ENCODE measurements around the gene GCN1.

The GCN1 gene

GRCh38 chr12:120229071-120229486 lies 34.6 kb upstream of the GCN1 start:
- DNase-seq (ENCODE audit: low read depth) = no peak
- H3K4me3 ChIP-seq (ENCODE audit: low read depth, low read length) = no peak overlapping the region
- TF ChIP-seq CTCF (IDR thresholded peaks at IDR 0.05; ENCODE audit: low read depth, low read length) = no peak
- TF ChIP-seq, protein P1, sequence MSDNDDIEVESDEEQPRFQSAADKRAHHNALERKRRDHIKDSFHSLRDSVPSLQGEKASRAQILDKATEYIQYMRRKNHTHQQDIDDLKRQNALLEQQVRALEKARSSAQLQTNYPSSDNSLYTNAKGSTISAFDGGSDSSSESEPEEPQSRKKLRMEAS (IDR thresholded peaks at IDR 0.05; ENCODE audit: low read depth, low read length) = no peak
- no peak for TF ChIP-seq MYC (IDR thresholded peaks at IDR 0.05; ENCODE audit: low read depth, low read length)
- no peak for TF ChIP-seq POLR2A (IDR thresholded peaks at IDR 0.05; ENCODE audit: extremely low read depth, insufficient read length)

DNA sequence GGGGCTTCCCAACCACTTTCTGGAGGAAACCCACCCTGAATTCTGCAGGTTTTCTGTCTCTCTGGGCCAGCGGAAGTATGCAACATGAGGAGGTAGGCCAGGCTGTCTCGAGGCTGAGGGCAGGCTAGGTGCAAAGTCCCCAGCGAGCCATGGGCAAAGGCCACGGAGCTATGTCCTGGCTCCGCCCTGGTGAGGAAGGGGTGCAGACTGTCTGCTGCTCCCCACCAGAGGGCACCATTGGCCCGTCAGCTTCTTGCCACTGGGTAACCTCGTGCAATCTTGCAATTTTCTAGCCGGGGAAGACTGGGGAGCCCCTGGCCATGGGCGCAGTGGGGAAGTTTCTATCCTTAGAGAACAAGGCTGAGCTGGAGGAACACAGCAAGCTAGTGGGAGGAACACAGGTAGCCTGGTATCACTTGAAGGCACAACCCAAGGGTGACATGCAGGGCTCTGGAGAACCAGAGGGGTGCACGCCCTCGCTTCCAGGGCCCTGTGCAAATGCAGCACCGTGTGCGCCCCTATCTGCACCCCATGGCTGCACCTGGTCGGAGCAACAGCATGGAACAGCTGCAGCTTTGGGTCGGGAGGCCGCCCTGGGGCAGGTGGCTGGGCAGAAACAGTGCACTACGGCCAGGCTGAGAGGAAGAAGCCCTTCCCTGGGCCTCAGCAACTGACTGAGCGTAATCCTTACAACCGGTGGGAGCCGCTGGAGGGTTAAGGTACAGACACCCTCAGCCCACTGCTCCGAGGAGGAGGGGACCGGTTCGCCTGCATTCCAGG lies 34.0 kb upstream of the GCN1 start:
- DNase-seq (ENCODE audit: low read depth) = peak; percentile 93
- H3K4me3 ChIP-seq (ENCODE audit: low read depth, low read length) = no peak overlapping the region
- TF ChIP-seq CTCF (IDR thresholded peaks at IDR 0.05; ENCODE audit: low read depth, low read length) = peak; percentile 99
- TF ChIP-seq MYC (IDR thresholded peaks at IDR 0.05; ENCODE audit: low read depth, low read length) = peak; percentile 88
- TF ChIP-seq, protein P1 (IDR thresholded peaks at IDR 0.05; ENCODE audit: low read depth, low read length) = peak; percentile 87
- no peak for TF ChIP-seq POLR2A (IDR thresholded peaks at IDR 0.05; ENCODE audit: extremely low read depth, insufficient read length)

DNA sequence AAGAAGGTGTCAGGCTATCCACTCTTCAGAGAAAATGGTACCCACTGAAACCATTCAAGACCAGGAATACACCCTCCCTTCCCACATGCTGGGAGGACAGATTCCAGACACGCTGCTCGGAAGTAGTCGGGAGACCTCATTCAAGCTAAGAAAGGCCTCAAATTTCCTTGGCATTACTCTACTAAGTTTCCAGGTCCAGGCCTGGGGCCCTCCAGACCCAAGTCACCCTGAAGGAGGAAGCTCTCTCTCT lies 33.5 kb upstream of the GCN1 start:
- TF ChIP-seq CTCF (IDR thresholded peaks at IDR 0.05; ENCODE audit: low read depth, low read length) (no peak), POLR2A (IDR thresholded peaks at IDR 0.05; ENCODE audit: extremely low read depth, insufficient read length) (no peak), MYC (IDR thresholded peaks at IDR 0.05; ENCODE audit: low read depth, low read length) (no peak)
- TF ChIP-seq, protein P1 (IDR thresholded peaks at IDR 0.05; ENCODE audit: low read depth, low read length) = no peak
- no peak for DNase-seq (ENCODE audit: low read depth)
- H3K4me3 ChIP-seq (ENCODE audit: low read depth, low read length) = no peak overlapping the region

DNA sequence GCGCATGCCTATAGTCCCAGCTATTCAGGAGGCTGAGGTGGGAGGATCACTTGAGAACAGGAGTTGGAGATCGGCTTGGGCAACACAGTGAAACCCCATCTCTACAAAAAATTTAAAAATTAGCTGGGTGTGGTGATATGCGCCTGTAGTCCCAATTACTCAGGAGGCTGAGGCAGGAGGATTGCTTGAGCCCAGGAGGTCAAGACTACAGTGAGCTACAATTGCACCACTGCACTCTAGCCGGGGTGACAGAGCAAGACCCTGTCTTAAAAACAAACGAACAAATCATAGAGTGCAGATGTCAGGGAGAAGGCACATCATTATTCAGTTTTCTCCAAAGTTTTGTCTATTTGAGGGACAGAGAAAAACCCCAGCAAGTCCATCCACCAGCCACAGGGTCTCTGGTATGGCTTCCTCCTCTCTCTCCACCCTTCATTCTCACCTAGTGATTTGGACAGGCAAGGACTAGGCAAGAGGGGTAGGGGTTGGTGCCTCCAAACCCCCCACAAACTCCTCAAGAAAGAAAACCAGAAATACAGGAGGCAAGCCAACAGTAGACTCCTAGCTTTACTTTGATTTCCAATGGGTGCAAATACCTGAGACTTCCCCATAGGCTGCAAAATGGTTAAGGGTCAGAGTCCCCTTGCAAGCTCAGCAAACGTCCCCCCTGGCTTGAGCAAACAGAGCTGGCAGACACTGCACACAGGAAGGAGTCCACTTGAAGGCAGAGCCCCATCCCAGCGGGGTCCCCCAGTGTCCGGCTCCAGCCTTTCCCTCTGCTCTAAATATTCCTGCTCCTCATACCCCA lies 32.9 kb upstream of the GCN1 start:
- DNase-seq (ENCODE audit: low read depth) = no peak
- no peak for TF ChIP-seq POLR2A (IDR thresholded peaks at IDR 0.05; ENCODE audit: extremely low read depth, insufficient read length)
- TF ChIP-seq, protein P1 (IDR thresholded peaks at IDR 0.05; ENCODE audit: low read depth, low read length) = no peak
- TF ChIP-seq CTCF (IDR thresholded peaks at IDR 0.05; ENCODE audit: low read depth, low read length) = no peak
- TF ChIP-seq MYC (IDR thresholded peaks at IDR 0.05; ENCODE audit: low read depth, low read length) = no peak
- H3K4me3 ChIP-seq (ENCODE audit: low read depth, low read length) = no peak overlapping the region

DNA sequence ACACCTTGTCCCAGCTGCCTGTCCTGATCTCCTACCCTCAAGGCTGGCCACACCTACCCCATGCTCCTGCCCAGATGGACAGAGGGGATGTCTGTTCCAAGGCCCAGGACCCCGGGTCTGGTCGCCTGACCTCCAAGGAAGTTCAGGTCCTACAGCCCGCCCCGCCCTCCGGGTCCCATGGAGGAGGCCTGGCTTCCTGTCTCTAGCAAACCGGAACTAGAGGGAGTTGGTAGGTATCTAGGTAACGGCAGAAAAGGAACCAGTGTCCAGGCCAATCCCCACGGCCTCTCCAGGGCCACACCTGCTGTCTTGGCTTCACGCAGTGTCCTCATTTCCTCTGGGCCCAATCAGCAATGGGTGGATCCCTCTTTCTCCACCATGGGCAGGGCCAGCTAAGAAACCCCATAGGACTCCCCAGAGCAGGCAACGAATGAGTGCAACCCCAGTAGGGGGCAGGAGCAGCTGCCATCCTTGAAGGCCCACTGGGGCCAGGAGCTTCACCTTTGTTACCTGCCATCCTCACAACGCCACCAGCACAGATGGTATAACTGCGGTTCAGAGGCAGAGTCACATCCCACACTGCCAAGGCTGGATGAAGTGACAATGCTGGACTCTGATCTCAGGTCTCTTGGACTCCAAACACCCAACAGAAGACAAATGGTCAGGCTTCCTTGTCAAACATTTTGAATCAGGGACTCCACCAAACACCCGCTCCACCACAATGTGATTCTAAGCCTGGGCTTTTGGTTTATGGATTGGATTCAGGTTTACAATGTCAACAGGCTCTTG lies 31.5 kb upstream of the GCN1 start:
- H3K4me3 ChIP-seq (ENCODE audit: low read depth, low read length) = no peak overlapping the region
- DNase-seq (ENCODE audit: low read depth) = no peak
- peak; percentile 16 for TF ChIP-seq CTCF (IDR thresholded peaks at IDR 0.05; ENCODE audit: low read depth, low read length)
- TF ChIP-seq, protein P1 (IDR thresholded peaks at IDR 0.05; ENCODE audit: low read depth, low read length) = no peak

Measured in NB4 (cell line).